Activated CD4-positive, alpha-beta T cell treated with anti-CD3 and anti-CD28 coated beads, Interleukin-2, amount 50 U/mL, for 16 hours (primary cell): ENCODE results near the gene MEIS2.

Experiments used
- DNase-seq: peaks from one replicate; pipeline ENCODE4 v3.0.0-alpha.2; 2020

Gene MEIS2

DNA sequence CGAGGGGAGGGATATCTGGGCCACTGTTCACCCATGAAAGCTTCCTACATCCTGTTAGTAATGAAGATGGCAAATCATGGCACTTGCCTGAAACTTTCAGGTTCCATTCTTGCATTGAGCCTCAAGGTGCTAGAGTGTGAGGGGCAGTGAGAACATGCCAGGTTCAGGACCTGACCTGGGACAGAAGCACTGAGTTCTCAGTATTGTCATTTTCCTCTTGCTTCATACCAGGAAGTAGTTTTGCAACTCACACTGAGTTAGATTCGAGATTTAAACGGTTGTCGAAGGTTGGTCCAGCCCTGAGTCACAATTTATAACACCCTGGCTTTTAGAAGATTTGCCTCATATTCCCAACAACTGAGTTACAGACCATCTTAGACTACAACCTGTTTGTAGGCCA is 11.8 kb upstream of the MEIS2 start:
- DNase-seq = no peak

DNA sequence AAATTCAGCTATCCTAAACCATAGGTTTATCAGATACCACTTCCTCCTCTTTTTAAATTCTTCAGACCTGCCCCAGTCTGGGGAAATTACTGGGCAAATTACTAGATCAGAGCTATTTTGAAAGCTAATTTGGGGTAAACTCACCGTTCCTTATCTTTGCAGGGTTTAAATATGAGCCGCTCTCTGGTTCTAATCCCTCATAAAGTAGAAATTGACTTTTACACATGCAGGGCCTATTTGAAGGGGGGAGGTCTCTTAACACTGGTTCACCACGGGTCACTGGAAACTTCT is 11.0 kb upstream of the MEIS2 start:
- DNase-seq = no peak

DNA sequence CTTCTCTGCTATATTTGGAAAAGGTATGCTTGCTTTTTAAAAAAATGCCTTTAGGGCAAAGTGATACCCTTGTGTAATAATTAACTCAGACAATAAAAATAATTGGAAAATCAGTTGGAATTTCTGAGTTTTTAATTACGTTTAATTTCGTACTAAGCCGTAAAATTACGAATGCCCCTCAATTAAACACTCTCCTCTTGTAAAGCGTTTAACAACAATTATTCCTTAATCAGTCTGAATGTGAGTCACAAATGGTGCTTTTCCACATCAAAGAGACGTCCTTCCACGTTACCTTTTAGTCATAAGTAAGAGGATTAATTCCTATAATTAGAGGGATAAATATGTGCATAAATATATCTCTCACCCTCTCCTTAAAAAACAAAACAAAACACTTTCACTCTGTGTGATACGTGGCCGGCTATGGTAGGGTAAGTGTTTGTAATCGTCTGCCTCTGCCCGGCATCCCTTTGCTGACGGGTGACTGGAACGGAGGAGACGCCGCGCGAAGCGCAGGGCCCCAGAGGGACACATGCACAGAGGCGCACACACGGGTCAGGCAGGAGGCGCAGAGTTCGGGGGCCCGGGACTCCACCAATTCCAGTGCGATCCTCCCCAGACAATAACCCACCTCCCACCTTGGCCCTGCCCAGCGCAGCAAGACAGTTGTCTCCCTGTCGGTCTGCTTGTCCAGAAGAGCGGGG is 9.7 kb upstream of the MEIS2 start:
- DNase-seq = no peak

DNA sequence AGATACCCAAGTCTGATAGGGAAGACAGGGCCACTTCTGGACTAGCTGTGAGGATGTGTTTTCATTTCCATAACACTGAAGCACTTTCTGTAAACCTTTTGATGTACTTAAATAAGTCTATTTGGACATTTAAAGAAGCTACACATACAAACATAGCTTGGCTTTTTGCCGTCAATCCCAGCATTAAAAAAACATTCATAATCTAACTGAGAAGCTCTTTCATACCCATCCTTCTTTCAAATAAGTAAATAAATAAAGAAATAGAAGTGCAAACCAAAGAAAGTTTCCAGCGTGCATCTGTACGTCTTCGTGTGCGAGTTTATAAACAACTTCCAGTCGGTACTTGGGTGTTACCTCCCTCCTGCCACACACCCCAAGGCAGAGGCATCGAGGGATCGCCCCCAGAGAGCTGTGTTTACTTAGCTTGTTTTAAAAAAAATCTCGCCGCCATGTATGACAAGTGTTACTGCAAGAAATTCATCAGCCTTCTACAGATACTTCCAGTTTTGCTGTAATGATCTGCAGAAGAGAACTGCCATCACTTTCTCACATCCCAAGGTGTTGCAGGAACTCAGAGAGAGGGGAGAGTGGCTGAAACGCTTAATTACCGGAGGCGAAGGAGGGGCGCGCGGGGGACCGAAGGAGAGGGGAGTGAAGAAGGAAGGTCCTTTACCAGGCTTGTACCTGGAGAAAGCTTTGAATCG is 9.0 kb upstream of the MEIS2 start:
- DNase-seq = no peak

DNA sequence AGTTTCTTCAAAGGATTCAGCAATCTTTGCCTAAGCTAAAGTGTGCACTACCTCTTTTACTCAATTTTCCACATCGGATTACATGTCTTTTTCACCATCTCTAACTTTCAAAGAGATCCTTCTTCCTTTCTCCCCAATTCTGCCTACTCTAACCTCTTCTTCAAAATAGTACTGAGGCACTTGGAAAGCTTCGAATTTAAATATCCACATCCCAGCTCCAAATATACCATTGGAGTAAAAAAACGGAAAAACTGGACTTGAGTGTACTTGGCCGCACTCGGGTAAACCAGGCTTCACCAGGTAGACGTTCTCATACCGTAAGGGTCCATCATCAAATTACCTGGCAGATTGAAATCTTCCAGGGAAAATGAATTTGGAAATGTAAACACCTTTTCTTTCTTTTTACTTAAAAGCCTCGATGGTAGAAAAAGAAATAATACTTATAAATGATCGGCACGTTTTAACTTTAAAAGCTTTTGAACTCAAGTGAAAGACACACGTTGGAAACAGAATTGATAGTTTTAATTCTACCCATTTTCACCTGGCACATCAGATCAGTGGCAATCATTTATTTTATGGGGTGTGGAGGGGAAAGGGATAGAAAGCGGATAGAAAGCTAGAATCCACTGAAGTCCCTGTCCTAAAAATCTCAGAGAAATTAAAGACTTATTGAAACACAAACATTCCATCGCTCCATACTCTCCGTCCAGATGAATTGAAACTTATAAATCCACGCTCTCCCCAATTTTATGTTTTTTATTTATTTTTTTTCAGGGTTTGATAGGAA is 8.2 kb upstream of the MEIS2 start:
- DNase-seq = no peak

DNA sequence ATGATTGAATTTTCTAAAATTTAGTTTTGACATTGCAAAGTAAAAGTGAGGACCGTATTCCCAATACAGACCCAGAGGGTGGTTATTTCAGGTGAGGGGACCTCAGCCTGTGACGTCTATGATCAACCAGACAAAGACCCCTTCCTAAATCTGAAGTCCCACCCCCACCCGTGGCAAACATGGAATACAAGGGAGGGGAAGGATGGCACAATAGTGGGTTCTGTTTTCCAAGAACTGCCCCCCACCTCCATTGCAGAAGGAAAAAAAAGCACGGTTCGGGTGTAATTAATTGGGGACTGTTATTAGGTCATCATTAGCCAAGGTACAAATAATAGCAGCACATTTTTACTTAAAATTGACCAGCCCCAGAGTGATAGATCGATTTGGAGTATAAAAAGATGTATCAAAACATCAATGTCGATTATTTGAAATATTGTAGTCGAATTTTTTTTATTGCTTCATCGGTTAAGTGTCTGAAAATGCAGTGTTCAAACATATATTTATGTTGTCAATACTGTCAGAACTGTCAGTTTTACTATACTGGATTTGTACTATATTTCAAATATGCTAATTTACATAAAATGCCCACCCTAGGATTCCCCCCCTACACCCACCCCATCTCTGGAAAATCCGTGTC is 7.5 kb upstream of the MEIS2 start:
- DNase-seq = no peak

DNA sequence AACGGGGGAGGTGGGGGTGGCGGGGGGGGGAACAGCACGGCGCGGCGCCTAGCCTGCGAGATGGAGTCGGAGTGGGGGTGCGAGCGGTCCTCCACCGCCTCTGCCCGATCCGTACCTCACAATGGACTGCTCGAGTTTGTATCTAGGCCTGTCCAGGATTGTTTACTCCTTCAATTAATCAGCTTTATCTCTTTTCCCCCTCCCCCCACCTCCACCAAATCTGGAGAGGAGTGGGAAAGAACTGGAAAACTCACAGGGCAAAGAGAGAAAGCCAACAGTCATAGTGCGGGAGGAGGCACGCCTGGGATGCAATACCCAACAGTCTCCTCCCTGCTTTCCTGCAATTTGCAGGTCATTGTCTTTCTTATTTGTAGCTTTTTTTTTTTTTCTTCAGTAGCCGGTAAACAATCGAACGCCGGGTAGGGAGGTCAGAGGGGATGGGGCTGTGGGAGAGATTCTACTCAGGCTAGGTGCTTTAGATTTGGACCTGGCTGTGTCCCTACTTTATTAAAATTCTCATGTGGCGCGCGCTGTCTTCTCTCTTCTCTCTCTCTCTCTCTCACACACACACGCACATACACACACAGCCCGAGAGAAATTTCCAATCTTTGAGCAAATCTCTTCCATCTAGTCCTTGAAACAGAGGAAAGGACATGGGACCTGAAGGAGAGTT is 6.9 kb upstream of the MEIS2 start:
- DNase-seq = no peak

DNA sequence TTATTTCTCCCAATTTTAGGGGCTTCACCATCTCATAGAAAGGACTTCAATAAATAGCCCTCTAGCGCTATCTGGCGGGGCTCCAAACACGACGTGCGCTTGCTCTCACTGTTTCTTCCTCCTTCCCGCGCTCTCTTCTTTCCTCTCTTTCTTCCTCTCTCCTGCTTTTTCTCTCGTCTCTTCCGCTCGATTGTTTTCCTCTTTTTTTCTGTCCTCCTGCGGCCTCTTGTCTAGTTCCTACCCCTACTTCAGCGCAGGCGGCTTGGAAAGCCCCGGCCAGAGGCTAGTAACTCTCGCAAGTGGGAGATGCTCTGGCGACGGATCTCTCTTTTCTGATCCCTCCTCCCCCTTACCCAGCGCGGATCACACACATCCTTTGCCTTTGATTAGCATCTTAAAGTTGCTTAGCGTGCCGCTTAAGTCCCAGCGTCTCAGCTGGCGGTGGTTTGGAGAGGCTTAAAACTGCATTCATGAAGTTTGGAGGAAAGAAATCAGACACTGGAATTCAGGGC is 6.2 kb upstream of the MEIS2 start:
- peak; percentile 20 for DNase-seq

DNA sequence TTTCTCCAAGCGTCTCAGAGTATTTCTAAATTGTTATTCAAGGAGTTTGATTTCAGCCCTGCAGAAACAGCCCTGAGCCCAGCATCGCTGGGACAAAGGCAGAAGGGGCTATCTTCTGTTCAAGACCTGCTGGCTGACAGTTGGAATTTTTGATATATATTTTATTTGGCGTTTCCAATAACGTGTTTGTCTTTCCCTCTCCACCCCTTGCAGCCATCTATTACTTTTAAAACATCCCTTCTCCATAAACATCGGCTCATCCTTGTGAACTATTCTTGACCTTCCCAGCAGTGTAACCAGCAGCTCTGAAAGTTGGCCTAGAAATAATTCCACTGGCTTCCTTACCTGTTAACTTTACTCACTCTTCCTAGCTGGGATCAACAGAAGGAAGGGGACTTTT is 5.5 kb upstream of the MEIS2 start:
- DNase-seq = no peak

DNA sequence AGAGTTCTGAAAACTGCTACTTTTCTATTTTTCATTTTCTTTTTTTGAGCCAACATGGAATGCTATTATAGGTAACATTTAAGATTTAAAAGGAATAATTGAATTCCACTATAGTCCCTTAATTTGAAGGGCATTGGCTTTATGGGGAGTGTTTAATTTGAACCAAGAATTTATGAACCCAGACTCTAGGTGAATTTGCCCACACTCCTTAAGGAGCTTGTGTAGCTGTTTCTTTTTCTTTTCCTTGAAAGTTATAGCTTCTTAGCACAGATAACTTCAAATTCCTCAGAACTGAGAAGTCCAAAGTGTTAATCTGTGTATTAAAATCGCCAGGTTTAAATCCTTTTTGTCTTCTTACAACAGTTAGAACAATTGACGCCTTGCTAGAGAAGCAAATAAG is 4.7 kb upstream of the MEIS2 start:
- no peak for DNase-seq

DNA sequence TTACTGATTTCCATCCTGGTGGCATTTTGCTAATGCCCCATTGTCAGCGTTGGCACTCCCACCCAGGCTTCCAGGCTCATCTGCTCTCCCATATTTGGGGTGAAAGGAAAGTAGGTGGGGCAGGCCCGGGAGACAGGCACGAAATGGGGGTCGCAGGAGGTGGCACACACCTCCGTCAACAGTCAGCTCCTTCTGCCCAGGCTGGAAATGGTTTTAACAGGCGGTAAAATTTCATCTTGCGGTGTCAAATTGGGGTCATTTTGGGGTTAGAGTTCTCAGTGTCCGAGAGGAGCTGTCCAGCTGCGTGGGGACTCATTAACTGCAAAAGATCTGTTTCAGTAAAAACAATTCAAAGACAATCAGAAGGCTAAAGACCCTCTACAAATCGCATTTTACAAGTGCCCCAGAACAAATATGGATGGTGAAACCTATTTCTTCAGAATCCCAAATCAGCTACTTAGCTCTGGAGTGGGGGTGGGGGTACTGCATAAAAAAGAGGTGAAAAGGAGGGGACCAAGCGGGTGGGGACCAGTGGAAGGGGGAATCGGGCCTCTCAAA is 4.2 kb upstream of the MEIS2 start:
- no peak for DNase-seq

DNA sequence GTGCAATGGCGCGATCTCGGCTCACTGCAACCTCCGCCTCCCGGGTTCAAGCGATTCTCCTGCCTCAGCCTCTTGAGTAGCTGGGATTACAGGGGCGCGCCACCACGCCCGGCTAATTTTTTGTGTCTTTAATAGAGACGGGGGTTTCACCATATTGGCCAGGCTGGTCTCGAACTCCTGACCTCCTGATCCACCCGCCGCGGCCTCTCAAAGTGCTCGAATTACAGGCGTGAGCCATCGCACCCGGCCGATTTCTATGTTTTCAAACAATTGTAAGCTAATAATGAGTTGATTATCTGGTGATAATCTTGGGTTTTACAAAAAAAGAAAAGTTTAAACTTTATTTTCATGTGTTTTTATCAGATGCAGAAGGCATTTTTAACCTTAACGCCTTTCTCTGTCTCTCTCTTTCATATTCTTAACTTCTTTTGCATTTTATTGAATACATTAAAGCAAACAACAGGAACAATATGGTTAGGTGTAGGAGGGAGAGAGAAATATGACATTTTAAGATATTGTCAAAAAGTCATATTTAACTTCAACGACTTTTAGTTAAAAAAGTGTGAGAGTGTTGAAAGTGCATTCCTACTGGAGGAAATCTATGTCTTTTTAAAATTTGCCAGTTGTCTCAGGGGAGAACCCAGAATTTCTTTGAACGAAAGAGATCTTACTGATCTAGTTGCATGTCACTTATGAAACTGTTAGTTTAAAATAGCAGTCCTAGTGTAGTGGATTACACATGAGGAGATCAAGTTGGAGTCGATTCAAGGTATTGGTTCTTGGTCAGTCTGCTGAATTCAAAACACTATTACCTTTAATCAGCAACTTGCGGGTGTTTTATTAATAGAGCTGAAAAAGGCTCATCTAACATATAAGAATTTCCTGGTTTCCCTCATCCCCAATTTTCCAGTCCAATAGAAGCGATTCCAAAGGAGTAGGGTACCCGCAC is 3.4 kb upstream of the MEIS2 start:
- DNase-seq = no peak

DNA sequence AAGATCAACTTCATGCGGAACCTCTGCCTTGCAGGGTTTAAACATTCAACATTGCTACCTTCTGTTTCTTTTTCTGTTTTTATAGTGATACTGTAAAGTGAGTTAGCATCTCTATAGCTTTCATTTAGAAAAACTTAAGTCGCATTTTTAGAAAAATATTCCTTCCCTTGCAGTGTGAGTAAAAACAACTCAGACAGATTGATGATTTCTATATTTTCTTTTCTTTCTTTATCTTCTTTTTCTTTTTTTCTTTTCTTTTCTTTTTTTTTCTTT is 2.8 kb upstream of the MEIS2 start:
- DNase-seq = no peak

DNA sequence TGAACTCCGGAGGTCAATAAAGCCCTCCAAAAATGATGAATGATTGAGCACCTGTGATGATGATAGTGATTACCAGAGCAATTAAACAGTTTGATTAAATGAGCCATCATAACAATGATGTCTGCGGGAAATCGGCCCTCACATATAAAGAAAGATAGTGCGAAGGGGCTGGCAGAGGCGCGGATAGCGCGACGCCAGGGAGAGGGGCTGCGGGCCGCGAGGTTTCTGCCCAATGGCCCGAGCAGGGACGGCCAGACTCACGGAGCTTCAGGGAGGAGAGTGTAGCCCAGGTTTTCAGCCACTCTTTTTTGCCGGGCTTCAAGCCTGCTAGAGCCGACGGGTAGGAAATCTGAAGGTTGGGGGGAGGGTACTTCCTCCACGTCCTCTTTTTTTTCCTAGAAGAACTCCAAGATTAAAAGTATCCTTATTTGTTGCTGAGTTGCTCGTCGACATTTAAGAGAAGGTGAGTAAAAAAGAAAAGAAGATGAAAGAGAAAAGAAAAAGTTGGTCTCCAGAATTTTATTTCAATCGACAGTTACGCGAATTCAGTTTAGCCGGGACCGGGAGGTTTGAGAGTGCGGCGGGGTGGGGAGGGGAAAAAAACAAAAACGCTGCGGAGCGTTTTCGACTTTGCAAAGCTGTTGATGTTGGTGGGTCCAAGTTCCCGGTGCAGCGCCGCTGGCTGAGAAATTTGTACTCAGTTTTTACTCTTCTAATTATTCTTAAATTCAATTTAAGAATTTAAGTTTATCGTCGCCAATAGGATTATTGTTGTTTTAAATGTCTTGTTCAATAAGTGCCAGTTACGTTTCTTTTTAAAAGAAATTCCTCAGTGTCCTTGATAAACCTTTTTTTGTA is 2.2 kb upstream of the MEIS2 start:
- DNase-seq = no peak

DNA sequence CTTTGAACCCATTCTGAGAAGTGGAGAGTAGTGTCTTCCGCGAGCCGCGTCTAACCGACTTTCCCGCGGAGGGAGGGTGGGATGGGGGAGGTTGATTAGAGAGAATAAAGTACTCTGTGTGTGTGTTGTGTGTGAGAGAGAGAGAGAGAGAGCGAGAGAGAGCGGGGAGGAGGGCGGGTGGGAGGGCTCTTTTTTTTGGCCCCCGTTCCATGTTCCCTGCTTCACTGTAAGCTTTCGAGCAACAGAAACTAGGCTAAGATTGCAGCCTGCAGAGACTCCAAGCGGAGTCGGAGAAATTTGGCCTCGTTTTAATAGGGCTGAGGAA is 1.6 kb upstream of the MEIS2 start:
- DNase-seq = no peak

DNA sequence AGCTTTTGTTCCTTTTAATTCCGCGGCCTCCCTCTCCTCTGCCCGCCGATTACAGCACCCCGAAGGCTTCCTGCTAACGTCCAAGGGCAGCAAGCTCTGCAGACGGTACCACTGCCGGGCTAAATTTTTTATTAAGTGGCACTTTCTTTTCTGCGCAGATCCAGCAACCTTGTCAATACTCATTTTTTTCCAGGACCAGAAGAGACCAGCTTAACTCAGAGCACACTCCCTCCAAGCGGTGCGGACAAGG is 542 bp upstream of the MEIS2 start:
- DNase-seq = no peak

DNA sequence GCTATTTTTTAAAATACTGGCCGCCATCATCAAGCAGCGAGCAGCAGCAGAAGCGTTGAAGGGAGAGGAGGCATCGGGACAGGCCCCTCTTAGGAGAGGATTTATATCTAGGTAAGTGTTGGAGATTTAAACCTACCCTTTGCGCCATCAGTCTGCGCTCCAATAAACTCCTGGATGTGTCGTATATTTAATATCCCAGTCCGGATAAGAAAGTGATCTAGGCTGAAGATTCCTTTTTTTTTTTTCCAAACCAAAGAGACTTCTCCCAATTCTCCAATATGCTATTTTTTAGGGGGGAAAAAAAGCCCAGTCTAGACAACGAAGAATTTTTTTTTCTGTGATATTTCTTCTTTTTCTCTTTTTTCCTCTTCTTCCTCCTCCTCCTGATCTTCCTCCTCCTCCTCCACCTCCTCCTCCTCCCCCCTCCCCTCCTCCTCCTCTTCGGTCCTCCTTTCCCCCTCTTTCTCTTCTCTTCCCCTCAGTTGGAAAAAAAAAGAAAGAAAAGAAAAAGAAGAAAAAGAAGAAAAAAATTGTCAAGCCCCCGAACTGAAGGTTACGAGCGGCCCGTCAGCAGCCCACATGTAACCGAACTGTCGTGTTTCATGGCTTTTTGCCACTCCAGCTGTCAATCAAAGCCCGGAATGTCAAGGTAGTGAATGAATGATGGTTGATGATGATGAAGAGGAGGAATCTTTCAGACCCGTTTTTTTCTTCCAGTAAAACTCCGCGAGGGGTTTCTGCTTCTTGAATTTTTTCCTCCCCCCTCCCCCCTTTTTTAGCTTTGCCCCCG is 835 bp downstream of the MEIS2 start:
- DNase-seq = no peak

DNA sequence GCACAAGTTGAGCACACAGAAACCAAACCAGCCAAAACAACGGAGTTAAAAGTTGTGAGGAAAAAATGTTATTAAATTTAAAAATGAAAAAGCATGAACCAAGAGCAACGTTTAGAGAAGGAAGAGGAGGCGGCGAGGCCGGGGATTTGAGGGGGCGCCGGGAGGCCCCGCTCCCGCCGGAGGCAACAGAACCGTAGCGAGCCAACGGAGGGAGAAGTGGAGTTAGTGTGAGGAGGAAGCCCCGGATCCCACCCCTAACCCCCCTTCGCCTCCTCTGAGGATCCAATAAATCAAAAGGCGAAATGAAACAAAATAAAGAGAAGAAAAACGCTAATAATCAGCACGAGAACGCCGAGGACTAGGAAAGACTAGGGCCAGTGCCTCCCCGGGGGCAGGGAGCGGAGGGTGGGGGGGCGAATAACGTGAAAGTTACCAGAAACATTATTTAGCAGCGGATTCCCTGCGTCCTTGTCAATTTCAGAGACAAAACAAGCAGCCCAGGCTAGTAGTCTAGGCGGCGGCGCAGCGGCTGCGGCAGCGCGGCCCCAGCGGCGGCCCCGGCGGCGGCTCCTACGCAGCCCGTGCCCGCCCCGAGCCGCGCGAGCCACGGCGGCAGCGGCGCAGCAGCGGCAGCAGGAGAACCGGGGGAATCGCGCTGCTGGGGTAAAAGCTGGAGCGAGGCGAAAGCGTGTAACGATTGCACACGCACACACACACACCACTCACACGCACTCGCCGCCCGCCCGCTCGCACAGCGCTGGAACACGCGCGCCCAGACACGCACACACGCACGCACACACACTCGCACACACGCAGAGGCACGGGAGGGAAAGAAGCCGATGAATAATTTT is 1.7 kb downstream of the MEIS2 start:
- no peak for DNase-seq

DNA sequence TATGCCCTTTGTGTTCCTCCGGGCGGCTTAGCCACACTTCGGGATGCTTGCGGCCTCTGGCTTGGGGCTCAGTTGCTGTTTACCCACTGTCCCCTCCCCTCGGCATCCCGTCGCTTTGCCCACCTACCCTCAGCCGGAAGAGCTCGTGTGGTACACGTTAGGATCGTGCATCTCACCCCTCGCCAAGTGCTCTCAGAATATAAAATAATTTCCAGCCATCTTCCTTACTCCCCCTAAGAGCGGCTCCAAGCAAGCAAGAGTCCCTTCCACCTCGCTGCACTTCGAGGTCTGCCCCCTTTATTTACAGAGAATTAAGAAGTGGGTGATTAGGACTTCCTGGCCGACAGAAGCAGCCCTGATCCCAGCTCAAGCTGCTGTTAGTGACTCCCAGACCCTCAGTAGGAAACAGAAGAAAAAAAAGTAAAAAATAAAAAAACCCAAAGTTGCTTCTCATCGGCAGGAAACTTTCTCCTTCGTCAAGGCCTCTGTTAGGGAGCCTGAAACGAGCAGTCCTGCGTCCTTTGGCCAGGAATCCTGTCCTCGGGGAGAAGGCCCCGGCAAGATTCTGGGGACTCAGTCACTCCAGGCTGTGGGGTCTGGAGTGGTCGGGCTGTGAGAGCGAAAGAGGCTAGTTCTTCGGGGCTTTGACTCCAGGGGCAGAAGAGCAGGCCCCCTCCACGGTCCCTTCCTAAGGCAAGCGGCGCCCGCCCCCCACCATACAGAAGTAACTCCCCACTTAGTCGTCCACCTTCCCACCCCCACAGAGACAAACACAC is 3.0 kb downstream of the MEIS2 start:
- DNase-seq = no peak
